Amniotic epithelial cell (primary cell): ENCODE results near the gene PLCD3.
A peak's percentile ranks its signal among the peaks of the same experiment; 100 is the strongest.
"Not testable (repeated sequence)": the region's sequence is repeated elsewhere in the genome, so short reads cannot be mapped to it uniquely, and the experiment has no call there.

Experiments
- DNase-seq: peaks from one replicate; pipeline ENCODE4 v3.0.0-alpha.2; 2010; ENCODE audit warnings: low read depth

The PLCD3 gene

GRCh38 chr17:45135192-45135977, 3.1 kb upstream of the PLCD3 start, which contains the start of gene ACBD4:
TSS of gene ACBD4 (plus strand) at chr17:45135687. CDS start at chr17:45136145, 458 bp downstream.
- DNase-seq = peak; percentile 94

GRCh38 chr17:45132572-45133463, 503 bp upstream of the PLCD3 start:
- DNase-seq = peak; percentile 68

- DNase-seq = no peak
Observed at GRCh38 chr17:45131616-45132319, 547 bp downstream of the PLCD3 start.

GRCh38 chr17:45130681-45131615, 1.4 kb downstream of the PLCD3 start:
- DNase-seq = no peak

- DNase-seq = no peak
Observed at GRCh38 chr17:45129940-45130680, 2.2 kb downstream of the PLCD3 start.

GRCh38 chr17:45129426-45129939, 2.8 kb downstream of the PLCD3 start:
- peak; percentile 85 for DNase-seq

- no peak for DNase-seq
Observed at GRCh38 chr17:45128989-45129388, 3.3 kb downstream of the PLCD3 start.

- DNase-seq = no peak
Observed at GRCh38 chr17:45128331-45128730, 4.0 kb downstream of the PLCD3 start.

GRCh38 chr17:45127548-45128300, 4.6 kb downstream of the PLCD3 start:
- DNase-seq = peak; percentile 39

- no peak for DNase-seq
Observed at GRCh38 chr17:45127207-45127547, 5.1 kb downstream of the PLCD3 start.

GRCh38 chr17:45125509-45125908, 6.8 kb downstream of the PLCD3 start:
- no peak for DNase-seq

GRCh38 chr17:45124797-45125122, 7.6 kb downstream of the PLCD3 start:
- not testable (repeated sequence) for DNase-seq

GRCh38 chr17:45123930-45124796, 8.2 kb downstream of the PLCD3 start:
- DNase-seq = peak; percentile 89

- DNase-seq = no peak
Observed at GRCh38 chr17:45123076-45123770, 9.1 kb downstream of the PLCD3 start.

GRCh38 chr17:45121055-45121454, 11.3 kb downstream of the PLCD3 start:
- DNase-seq = no peak

GRCh38 chr17:45120558-45120957, 11.8 kb downstream of the PLCD3 start:
- no peak for DNase-seq

- DNase-seq = no peak
Observed at GRCh38 chr17:45119964-45120363, 12.4 kb downstream of the PLCD3 start.

- DNase-seq = no peak
Observed at GRCh38 chr17:45118691-45119090, 13.6 kb downstream of the PLCD3 start.
